Psoas muscle (tissue), 8 donors: Measurements from ENCODE around the gene CCDC183. TPM values are rescaled to one million over a fixed set of nuclear protein-coding genes. Genes with fewer than 3 reads are reported as not detected.

Source experiments
- ATAC-seq, 4 donors: fragments of 200-7000 bp; cut with Tn5 transposase; one replicate each; pipeline ENCODE4 v1.9.1; 2020; ENCODE audit warnings: moderate library complexity in 3 of 4, mild to moderate bottlenecking in 2 of 4
- DNase-seq, 2 donors: peaks; one replicate each; pipeline ENCODE4 v3.0.0-alpha.2; 2020
- H3K27ac ChIP-seq: fragments of 200-600 bp; one replicate; pipeline ENCODE4 v1.8.0; 2022
- H3K27me3 ChIP-seq, 3 donors: fragments of 200-600 bp in 1 of 3; one replicate each; pipeline versions ENCODE4 v1.6.1 to v1.8.0; 2013 to 2022; ENCODE audit warnings: low read length in 2 of 3, mild to moderate bottlenecking in 2 of 3, moderate library complexity in 1 of 3; ENCODE audit not compliant: insufficient read depth in 3 of 3
- H3K36me3 ChIP-seq, 2 donors: fragments of 200-600 bp in 1 of 2; one replicate each; pipeline versions ENCODE4 v1.6.1 to v1.8.0; 2013 to 2022; ENCODE audit warnings: low read depth in 1 of 2, mild to moderate bottlenecking in 1 of 2, moderate library complexity in 1 of 2; ENCODE audit not compliant: insufficient read depth in 1 of 2
- H3K4me1 ChIP-seq: fragments of 200-600 bp; one replicate; pipeline ENCODE4 v1.8.0; 2022
- H3K4me3 ChIP-seq: fragments of 200-600 bp; one replicate; pipeline ENCODE4 v1.8.0; 2022; ENCODE audit warnings: mild to moderate bottlenecking
- H3K9me3 ChIP-seq: fragments of 200-600 bp; one replicate; pipeline ENCODE4 v1.8.0; 2022
- CTCF ChIP-seq: fragments of 200-600 bp; IDR thresholded peaks from one replicate; pipeline ENCODE4 v1.8.0; 2022; ENCODE audit warnings: antibody characterized with exemption
- WGBS, 3 donors: extraction: QIAGEN DNeasy Blood & Tissue Kit; methylation state at CpG; one replicate each; pipeline versions ENCODE4 v1.1.6 to v1.1.7; 2013; 5-methylcytosine and 5-hydroxymethylcytosine counted together
- intact Hi-C, 2 donors: fragments of 100-400 bp; cut with DNase I; formaldehyde crosslinking; loops; one replicate each; pipeline versions ENCODE4 v1.11.0 to v1.14.2; 2022
- polyA plus RNA-seq, 3 donors: library from polyadenylated mRNA; stranded (reverse); fragments of 200-250 nt; gene quantifications; one replicate each; pipeline ENCODE4 v1.2.3, GENCODE V29; 2013
- total RNA-seq, 4 donors: library from RNA; stranded (reverse); fragmentation: NEBNext Ultra II Directional in 2 of 4; extraction: Animal tissue kit (Norgen Biotek cat#: 25700) in 2 of 4; gene quantifications; one replicate each; pipeline versions ENCODE4 v1.2.1 to v1.2.4, GENCODE V29; 2021 to 2023
- donor health status: healthy with polysubstance abuse.
- donor health status: DM: no; HTN: no; CAD: no; lungs with moderate emphysema.
- donor health status: Bipolar disorder and iron deficiency.
- donor health status: healthy.
- donor health status: DM: yes; HTN: yes; CAD: no.
- donor health status: DM: no; HTN: no; CAD: no.
- donor health status: DM: no; HTN: no; CAD: no.
- donor health status: DM: yes; HTN: yes; CAD: no.

Gene CCDC183
- total and polyA plus RNA-seq, 7 donors: 0.03 to 0.08 TPM; not detected in 5

- ATAC-seq (peak; percentile 89 to 95 (median 92)), DNase-seq (peak; percentile 81 to 90)
- Histone ChIP-seq H3K27me3 (no peaks in the 10 kb centered on the region), H3K9me3 (no peaks in the 10 kb centered on the region), H3K4me3 (peak within 1 kb of the TSS; percentile 94), H3K4me1 (peaks cover 36% of the 10 kb centered on the region), H3K36me3 (peaks cover 0 to 12% of the 10 kb centered on the region in 2 donors), H3K27ac (peak within 1 kb of the TSS; percentile 87)
- WGBS, 3 donors: 1 to 2% (median 1%) methylated on average over 52 to 96 of the region's 96 CpGs
- no peak for TF ChIP-seq CTCF
- intact Hi-C loops: loop anchor here in 1 of 2 donors (1.0 kb wide), 1 partner anchor 16 kb away; the partner anchor contains the start of gene TMEM141
Observed at GRCh38 chr9:136807281-136808074, 11.3 kb downstream of the CCDC183 start, which contains the start of gene RABL6. Gene RABL6, plus strand, starts transcription at chr9:136807948. Its CDS starts 249 bp downstream, at chr9:136808197.

GRCh38 chr9:136808075-136808805 is 12.1 kb downstream of the CCDC183 start:
- Histone ChIP-seq H3K27ac (peak overlapping the region; percentile 87), H3K27me3 (no peaks in the 10 kb centered on the region), H3K4me3 (peak overlapping the region; percentile 94), H3K36me3 (peaks cover 0 to 20% of the 10 kb centered on the region in 2 donors), H3K4me1 (peaks cover 36% of the 10 kb centered on the region), H3K9me3 (no peaks in the 10 kb centered on the region)
- intact Hi-C loops: no loop called here
- WGBS, 3 donors: 0 to 1% (median 0%) methylated on average over 55 to 93 of the region's 93 CpGs
- ATAC-seq (peak; percentile 17 to 39 (median 28)), DNase-seq (peak in 1 of 2 donors; percentile 68)
- no peak for TF ChIP-seq CTCF

DNA sequence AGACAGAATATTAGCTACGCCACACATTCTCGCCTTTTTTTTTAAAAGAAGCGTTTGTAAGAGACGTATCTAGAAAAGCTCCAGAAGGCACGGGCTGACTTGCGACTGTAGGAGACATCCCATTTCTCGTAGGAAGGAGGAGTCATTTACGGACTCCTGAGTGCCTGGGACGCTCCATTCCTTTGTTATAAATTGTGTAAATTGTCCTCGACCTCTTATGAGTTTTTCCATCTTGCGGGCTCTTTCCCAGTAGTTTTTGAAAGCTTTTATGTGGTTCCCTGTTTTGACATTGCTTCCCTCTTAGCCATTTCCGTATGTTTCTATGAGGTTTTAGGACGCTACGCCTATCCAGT is 12.6 kb downstream of the CCDC183 start:
- no peaks in the 10 kb centered on the region for H3K27me3 ChIP-seq
- 8 to 12% (median 8%) methylated on average over 14 of the region's 14 CpGs for WGBS, 3 donors
- no peak overlapping the region for H3K27ac ChIP-seq
- H3K4me1 ChIP-seq: peaks cover 36% of the 10 kb centered on the region
- ATAC-seq: no peak
- no peaks in the 10 kb centered on the region for H3K9me3 ChIP-seq
- peaks cover 0 to 22% of the 10 kb centered on the region in 2 donors for H3K36me3 ChIP-seq
- peak overlapping the region; percentile 94 for H3K4me3 ChIP-seq
- TF ChIP-seq CTCF: no peak
- DNase-seq: no peak
- intact Hi-C loops: no loop called here

- H3K4me3 ChIP-seq: no peak overlapping the region
- H3K27me3 ChIP-seq: no peaks in the 10 kb centered on the region
- intact Hi-C loops: no loop called here
- no peak for ATAC-seq
- no peak for DNase-seq
- no peak overlapping the region for H3K27ac ChIP-seq
- TF ChIP-seq CTCF: no peak
- H3K4me1 ChIP-seq: peaks cover 12% of the 10 kb centered on the region
- WGBS, 3 donors: 87 to 94% (median 91%) methylated on average over 13 of the region's 13 CpGs
- H3K9me3 ChIP-seq: no peaks in the 10 kb centered on the region
- H3K36me3 ChIP-seq: peaks cover 0 to 39% of the 10 kb centered on the region in 2 donors
Observed at GRCh38 chr9:136814725-136815421, 18.7 kb downstream of the CCDC183 start.
